ENCODE data around the gene PRF1.

- TF ChIP-seq, protein P1, sequence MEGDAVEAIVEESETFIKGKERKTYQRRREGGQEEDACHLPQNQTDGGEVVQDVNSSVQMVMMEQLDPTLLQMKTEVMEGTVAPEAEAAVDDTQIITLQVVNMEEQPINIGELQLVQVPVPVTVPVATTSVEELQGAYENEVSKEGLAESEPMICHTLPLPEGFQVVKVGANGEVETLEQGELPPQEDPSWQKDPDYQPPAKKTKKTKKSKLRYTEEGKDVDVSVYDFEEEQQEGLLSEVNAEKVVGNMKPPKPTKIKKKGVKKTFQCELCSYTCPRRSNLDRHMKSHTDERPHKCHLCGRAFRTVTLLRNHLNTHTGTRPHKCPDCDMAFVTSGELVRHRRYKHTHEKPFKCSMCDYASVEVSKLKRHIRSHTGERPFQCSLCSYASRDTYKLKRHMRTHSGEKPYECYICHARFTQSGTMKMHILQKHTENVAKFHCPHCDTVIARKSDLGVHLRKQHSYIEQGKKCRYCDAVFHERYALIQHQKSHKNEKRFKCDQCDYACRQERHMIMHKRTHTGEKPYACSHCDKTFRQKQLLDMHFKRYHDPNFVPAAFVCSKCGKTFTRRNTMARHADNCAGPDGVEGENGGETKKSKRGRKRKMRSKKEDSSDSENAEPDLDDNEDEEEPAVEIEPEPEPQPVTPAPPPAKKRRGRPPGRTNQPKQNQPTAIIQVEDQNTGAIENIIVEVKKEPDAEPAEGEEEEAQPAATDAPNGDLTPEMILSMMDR (optimal IDR thresholded peaks at IDR 0.05 in 1 of 3, IDR thresholded peaks at IDR 0.05 in 1 of 3, conservative IDR thresholded peaks at IDR 0.05 in 1 of 3; ENCODE audit: extremely low read depth in 1 of 3, insufficient read depth in 2 of 3, low read length in 3 of 3) = no peak
- no peak for TF ChIP-seq EZH2 (IDR thresholded peaks at IDR 0.05; ENCODE audit: low read length)
Observed at GRCh38 chr10:70551971-70552422, 50.5 kb downstream of the PRF1 start.

All from keratinocyte (primary cell).